HuH-7 (cell line): Measurements from ENCODE around the gene TDRD6.
"Not testable (repeated sequence)": the region's sequence is repeated elsewhere in the genome, so short reads cannot be mapped to it uniquely, and the experiment has no call there.

ENCODE experiments used
- DNase-seq: peaks from one replicate; pipeline ENCODE4 v3.0.0; 2011; ENCODE audit warnings: low spot score

Gene TDRD6

DNA sequence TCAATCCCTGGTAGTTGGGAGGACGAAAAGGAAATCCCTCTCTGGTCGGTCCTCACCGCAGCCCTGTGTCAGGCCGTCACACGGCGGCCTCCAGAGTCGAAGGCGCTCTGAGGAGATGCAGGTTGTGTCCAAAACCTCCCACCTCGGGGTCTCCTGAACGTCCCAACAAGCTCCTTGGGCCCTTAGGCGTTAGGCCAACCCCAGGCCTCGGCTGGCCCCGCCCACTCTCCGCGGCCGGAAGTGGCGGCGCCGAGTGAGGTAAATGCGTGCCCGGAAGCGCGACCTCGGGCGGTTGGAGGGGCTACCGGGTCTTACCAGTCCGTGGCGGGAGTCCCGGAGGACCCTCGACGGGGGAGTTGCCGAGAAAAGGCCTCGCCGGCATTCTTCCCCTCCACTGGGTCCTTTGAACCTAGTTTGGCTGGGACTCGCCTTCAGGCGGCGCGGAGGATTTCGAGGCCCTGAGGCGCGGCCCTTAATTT is at the start of gene TDRD6:
TSS of gene TDRD6 (plus strand) at position 267 of the 479 bp plus-strand sequence. CDS start 244 bp downstream, outside the sequence.
- DNase-seq = no peak

DNA sequence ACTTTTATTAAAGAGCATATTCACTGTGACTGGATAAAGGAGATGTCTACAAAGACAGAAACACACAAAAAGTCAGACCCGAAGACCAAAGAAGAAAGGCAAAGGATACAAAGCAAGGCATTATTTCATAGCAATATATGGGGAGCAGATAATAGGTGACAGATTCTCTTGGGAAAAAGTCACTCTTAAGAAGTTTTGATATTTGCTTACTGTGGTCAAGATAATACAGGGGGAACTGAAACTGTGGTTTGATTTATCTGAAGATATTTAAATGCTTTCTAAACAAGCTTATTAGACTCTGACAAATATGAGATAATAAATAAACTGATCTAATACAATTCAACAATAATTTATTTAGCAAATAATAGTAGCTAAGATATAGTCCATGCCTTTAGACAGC is 49.8 kb upstream of the TDRD6 start:
- no peak for DNase-seq

- no peak for DNase-seq
Measured at GRCh38 chr6:46638650-46639049, 49.0 kb upstream of the TDRD6 start.

DNA sequence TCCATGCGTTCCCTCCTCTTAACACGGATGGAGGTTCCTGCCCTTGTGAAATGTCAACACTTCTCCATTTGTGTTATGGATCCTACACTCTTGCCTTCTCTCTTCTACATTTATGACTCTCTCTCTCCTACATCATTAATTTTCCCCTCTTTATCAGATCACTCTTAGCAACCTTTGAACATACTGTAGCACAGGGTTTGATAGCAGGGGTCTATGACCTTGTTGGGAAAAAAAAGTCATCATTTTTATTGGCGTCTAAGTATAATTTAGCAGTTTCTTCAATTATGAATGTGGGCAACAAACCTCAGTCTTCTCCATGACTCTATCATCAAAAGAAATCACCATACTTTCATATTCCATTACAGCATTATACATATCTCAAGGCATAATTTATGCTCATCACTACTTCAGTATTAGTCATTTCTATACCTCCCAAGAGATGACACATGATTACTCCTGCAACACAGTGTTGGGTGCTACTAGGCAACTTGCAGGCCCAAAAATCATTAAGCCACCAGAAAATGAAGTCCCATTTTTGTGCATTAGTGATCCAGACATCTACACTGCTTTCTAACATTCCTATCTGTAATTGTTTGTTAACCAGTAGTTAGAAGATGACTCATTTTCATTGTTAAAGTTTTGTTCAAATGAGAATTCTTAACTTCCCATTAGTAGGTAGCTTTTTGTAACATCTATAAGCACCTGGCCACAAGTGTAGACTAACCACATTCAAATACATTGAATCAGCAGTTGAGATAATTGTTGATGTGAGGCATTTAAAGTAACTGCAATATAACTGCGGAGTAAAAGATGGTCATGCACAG is 44.5 kb upstream of the TDRD6 start:
- no peak for DNase-seq

DNA sequence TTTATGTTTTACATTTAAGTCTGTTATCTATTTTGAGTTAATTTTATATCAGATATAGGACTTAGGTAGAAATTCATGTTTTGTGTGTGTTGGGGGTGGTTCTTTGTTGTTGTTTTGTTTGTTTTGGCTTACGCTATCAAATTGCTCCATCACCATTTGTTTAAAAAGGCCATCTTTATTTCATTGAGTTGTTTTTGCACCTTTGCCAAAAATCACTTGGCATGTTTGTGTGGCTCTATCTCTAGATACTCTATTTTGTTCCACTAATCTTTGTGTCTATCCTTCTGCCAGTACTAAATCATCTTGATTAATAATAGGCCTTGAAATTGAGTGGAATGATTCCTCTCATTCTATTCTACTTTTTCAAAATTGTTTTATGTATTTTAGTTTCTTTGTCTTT is 42.4 kb upstream of the TDRD6 start:
- no peak for DNase-seq

GRCh38 chr6:46648108-46648507 is 39.6 kb upstream of the TDRD6 start:
- not testable (repeated sequence) for DNase-seq

GRCh38 chr6:46648869-46649492 is 38.7 kb upstream of the TDRD6 start:
- no peak for DNase-seq

DNA sequence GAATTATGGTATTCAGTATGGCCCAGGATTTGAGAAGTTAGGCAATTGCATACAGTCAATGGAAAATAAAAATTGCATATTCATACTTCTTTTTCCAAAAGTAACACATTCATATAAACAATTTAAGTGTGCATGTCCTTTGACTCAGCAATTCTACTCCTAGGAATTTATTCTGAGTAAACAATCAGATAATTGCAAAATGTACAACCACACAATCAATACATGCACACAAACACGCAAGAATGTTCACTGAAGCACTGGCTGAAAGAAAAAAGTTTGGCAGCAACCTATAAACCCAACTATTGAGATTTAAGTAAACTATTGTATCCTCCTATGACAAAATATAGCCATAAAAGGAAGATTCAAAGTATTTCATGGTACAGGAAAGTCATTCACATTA is 36.7 kb upstream of the TDRD6 start:
- DNase-seq = no peak

DNA sequence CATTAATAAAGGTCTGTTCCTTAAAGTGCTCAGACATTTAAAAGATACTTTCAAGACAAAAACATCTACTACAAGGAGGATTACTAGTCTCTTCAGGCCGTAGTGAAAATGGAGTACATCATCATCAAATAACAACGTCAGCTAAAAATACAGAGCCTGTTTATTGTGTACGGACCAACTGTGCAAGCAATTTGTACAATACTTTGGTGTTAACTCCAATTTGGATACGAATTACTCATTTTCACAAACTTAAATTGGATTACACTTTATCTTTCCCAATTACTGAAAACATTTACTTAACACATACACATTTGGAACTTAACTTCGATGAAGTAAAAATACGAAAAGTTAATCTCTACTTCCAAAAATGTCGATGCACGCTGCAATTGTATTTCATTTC is 35.9 kb upstream of the TDRD6 start:
- no peak for DNase-seq

DNA sequence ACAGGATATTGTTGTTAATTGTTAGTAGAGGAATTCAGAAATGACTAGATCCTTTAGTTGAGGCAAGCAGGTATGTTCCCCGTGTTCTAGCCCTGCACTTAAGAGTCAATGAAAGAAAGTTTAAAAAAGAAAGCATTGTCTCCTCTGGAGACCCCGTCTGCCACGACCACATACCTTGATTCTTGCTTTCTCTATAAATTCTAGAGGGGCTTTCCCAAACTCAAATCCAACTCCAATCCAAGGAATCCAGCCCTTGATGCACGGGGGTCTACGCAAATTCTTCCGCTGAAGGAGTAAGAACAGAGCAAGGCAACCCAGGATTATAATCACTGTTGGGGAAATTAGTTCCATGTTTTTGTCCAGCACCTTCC is 35.5 kb upstream of the TDRD6 start:
- DNase-seq = no peak

DNA sequence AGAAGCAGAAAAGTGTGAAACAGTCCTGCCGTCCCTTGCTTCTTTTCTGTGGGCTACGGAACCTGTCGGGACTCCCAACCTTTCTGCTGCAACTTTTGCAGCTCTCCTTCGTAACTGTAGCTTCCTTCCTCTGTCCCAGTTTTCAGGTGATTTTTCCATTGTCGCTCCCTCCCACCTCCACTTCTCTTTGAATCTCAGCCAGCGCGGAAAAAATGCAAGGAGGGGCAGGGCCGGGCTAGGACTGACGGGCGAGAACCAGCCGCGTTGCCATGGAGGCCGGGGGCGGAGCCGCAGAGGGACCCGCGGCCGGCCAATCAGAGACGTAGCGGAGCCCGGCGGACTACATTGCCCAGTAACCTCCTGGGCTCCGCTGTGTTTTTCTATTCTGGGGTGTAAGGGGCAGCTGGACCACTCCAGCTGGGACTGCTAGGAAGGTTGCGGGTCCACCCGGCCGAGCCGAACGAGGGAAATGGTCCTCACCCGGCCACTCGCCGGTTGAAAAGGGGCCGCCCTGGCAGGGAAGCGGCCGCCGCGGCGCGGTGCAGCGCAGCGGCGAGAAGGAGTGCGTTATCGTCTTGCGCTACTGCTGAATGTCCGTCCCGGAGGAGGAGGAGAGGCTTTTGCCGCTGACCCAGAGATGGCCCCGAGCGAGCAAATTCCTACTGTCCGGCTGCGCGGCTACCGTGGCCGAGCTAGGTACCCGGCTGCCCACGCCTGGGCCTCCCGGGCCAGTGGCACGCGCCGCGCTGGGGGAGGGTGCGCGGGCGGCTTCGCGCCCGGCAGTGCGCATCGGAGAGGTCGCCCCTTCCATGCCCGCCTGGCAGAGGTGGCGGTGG is 34.9 kb upstream of the TDRD6 start, which contains the start of the genes CYP39A1 and SLC25A27:
TSS of gene CYP39A1 (minus strand) at position 216 of the 836 bp plus-strand sequence. CDS start 236 bp downstream, outside the sequence.
TSS of gene SLC25A27 (plus strand) at position 373 of the 836 bp plus-strand sequence. CDS start at position 591, 218 bp downstream.
- peak; percentile 79 for DNase-seq

- no peak for DNase-seq
Measured at GRCh38 chr6:46653439-46654195, 34.1 kb upstream of the TDRD6 start.

GRCh38 chr6:46655803-46656202 is 31.9 kb upstream of the TDRD6 start:
- DNase-seq = peak; percentile 46

DNA sequence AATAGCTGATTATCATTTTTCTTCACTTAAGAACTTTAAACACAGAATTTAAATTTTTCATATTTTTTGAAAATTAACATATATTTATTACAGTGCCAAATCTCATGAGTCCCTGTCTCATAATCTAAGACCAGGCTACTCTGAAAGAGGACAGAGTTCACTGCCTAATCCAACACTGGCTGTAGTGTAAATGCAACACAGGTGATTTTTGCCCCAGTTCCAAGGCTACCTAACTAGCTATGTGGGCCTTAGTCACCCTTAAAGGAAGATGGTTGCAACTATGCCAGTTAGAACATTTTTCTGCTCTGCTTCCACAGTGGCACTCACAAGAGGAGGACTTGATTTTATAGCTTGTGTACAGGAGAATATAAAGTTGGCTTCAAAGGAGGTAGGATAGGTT is 30.0 kb upstream of the TDRD6 start:
- DNase-seq = no peak

GRCh38 chr6:46661483-46661882 is 26.2 kb upstream of the TDRD6 start:
- no peak for DNase-seq

DNA sequence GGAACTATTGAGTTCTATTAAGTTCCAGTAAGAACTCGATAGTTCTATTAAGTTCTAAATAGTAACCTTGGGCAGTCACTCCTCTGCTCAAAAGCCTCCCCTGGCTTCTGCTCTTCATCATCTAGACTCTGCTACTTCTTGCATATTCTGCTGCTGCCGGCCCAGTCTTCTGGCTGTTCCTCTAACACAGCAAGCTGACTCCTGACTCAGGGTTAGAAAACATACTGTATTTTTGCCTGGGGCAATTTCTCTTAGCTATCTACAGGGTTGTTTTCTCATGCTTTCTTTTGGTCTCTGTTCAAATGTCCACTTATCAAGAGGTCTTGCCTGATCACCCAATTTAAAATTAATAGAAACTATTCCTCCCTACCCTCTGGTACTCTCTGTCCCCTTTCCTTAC is 20.3 kb upstream of the TDRD6 start:
- no peak for DNase-seq

DNA sequence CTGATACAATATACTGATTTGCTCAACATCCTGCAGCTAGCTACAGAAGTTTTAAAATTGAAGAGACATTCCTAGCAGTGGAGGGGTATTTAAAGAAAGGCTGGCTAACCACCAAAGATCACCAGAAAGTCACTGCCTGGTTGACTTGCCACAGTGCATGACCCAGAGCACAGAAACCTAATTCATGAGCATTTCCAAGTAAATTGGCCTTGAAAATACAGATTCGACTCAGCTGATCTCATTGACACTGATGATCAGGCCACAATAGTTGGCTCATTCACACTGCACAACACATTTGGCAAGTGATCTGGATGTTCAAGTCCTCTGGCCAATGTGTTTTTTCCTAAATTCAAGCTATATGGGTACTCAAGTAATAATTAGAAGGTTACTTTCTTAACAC is 13.3 kb upstream of the TDRD6 start:
- DNase-seq = no peak

DNA sequence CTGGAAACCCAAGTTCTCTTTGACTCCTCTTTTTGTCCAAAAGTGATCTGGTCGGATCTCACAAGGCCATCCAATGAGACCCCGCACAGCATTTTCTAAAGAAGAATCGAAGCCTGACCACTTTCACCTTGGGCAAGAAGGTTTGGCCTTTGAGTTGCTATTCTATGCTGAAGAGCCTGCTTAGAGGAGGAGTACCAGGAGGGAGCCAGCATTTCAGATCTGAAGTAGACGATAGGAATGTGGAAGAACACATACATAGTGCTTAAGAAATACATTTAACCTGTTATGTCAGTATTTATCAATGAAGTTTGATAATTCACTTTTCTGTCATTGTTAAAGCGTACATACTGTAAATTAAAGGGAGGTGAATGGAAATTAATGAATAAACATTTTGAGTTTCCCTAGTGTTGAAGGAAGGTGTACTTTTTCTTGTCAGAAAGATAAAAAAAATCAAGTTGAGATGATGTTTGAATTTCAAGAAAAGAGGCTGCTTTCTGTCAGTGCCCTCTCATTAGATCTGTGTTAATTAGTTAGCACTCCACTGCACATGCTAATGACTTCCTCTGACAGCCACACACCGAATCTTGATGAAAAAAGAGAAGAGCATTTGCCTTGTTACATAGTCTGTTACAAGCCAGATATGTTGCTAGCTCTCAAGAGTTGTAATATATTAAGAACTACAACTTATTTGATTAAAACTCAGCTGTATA is 10.9 kb upstream of the TDRD6 start:
- no peak for DNase-seq

GRCh38 chr6:46677314-46677654 is 10.4 kb upstream of the TDRD6 start:
- peak; percentile 42 for DNase-seq

DNA sequence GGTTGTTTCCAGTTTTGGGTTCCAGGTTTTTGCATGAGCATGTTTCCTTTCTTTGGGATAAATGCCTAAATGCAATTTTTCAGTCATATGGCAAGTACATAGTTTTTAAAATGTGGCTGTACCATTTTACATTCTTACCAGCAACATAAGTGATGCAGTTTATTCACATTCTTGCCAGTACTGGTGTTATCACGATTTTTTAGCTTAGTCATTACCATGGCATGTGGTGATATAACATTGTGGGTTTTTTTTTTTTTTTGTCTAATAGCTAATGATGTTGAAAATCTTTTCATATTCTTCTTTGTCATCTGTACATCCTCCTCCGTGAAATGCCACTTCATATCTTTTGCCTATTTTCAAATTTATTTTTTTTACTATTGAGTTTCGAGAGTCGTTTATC is 2.9 kb upstream of the TDRD6 start:
- DNase-seq = no peak
